ENCODE results near the gene MFSD12.
"Not testable (repeated sequence)": the region's sequence is repeated elsewhere in the genome, so short reads cannot be mapped to it uniquely, and the experiment has no call there.

Gene MFSD12

DNA sequence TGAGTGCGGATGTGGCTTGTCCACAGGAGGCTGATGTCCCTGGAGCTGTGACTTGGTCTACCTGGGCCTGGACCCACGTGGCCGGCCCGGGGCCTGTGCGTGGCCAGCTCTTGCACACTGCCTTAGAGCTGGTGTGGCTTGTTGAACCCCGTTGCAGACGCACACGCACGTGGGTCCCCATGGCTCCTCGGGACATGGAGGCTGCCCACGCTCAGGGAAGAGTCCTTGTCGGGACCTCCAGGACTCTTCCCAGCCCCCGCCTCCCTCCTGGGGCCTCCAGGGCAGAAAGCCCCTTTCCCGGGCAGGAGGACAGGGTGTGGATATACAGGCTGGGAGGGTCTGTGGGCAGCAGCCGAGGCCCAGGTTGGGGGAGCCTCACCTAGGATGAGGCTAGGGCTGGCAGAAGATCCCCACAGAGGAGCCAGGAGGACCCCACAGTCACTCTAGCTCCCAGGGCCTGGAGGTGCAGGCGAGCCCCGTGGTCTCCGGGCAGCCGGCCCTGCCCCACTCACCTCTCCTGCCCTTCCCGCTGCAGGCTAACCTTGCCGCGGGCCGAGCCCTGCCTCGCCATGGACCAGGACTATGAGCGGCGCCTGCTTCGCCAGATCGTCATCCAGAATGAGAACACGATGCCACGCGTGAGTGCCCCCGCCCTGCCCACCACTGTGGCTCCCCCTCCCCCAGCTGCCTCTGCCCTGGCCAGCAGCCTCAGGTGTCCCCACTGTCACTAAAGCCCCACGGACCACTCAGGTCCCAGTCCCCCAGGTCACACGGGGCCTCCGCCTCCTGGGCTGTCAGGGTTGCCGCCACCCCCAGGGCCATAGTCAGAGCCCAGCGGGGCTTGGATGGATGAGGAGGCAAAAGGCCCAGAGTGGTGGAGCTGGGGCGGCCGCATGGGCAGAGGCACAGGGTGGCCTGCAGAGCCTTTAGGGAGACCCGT is 34.7 kb downstream of the MFSD12 start:
- DNase-seq (ENCODE audit: low spot score) = no peak

DNA sequence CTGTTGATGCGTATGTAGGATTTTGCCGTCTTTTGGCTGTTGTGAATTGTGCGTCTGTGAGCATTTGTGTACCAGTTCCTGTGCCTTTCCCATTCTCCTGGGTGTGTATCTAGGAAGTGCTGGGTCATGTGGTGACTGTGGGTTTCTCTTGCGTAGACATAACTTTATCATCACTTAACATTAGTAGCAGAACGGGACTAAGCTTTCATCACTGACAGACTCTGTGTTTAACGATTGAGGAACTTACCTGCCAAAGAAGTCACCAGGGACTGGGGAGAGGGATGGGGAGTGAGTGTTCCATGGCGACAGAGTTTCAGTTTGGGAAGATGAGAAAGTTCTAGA is 36.3 kb downstream of the MFSD12 start:
- no peak for DNase-seq (ENCODE audit: low spot score)

DNA sequence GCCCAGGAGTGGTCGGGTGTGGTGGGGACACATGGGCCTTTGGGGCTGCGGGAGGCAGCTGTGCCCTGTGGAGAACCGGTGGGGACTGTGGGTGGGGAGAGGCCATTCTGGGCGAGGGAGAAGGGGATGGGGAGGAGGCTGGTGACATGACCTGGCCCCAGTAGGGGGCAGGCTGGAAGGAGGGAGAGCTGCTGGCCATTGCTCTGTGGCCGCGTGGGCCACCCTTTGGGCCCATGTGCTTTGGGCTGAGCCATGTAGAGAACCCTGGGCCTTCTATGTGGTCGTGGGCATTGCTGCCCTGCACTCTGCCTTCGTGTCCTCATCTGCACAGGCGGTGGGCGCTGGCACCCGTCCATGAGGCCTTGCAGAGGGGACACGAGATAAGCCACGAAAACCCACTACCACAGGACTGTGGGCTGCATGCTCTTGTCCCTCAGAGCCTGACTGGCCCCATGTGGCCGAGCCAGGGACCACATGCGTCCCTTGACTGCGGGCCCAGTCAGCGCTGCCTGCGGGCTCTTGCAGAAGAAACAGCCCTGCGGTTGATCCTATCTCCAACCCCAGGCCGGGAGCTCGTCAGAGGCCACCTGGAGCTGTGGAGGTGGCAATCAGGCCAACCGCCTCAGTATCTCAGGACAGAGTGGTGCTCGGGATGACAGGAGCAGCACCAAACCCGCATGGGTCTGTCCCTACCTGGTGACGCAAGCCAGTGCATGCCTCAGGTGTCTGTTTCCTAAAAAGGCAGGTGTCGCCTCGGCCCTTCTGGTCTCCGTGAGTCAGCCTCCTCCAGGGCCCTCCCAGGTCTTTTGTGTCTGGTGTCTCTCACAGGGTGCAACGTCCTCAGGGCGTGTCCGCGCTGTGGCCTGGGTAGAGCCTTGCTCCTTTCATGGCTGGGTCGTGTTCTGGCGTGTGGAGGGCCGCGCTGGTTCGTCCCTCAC is 37.0 kb downstream of the MFSD12 start:
- no peak for DNase-seq (ENCODE audit: low spot score)

DNA sequence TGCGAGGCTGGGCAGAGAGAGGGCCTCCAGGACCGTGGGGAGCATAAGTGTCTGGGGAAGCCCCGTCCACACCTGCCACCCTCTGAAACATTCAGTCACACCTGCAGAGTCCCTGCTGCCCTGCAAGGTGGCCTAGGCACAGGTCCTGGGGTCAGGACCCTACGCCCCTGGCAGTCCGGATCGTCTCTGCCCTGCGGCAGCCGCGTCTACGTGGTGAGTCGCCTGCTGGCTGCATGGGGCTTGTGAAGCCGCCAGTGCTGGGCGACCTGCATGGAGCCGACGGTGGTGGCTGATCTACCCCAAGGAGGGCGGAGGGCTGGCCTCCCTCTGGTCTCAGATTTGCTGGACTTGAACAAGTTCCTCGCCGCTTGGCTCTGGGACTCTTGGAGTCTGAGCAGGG is 38.3 kb downstream of the MFSD12 start:
- no peak for DNase-seq (ENCODE audit: low spot score)

DNA sequence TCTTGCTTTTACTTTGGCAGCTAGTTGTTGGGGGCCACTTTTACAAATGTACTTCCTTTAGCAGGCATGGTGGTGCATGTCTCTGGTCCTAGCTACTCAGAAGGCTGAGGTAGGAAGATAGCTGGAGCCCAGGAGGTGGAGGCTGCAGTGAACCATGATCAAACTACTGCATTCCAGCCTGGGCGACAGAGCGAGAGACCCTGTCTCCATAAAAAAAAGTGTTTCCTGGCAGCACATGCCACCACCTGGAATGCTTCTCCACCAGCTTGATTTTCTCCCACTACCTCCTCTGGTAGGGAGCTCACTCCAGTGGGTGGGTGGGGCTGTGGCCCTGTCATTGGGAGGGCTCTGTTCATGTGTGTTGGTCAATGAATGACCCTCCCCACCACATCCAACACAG is 38.7 kb downstream of the MFSD12 start:
- DNase-seq (ENCODE audit: low spot score) = no peak

DNA sequence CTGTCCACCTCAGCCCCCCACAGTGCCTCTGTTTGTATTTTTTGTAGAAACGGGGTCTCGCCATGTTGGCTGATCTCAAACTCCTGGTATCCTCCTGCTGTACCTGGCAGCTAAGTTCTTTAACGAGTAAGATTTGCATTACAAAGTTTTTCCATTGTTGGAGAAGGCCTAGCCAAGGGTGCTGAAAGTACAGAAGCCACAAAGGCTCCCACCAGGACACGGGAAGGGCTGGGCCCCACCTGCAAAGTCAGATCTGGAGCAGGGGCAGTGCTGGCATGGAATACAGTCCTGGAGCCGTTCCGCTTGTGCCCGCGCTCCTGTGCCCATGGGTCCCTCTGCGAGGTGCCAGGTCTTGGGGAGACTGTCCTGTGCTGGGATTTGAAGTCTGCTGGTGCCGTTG is 39.1 kb downstream of the MFSD12 start:
- no peak for DNase-seq (ENCODE audit: low spot score)

DNA sequence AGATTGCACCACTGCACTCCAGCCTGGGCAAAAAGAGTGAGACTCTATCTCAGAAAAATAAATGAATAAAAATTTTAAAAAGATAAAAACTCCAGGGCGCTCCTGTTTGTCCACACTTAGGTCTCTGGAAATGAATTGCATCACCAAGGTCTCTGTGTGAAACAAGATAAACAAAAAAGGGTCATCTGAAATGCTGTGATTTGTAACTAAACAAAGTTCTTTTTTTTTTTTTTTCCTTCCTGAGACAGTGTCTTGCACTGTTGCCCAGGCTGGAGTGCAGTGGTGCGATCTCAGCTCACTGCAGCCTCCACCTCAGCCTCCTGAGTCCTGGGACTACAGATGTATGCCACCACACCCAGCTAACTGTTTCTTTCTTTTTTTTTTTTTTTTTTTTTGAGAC is 39.7 kb downstream of the MFSD12 start:
- no peak for DNase-seq (ENCODE audit: low spot score)

DNA sequence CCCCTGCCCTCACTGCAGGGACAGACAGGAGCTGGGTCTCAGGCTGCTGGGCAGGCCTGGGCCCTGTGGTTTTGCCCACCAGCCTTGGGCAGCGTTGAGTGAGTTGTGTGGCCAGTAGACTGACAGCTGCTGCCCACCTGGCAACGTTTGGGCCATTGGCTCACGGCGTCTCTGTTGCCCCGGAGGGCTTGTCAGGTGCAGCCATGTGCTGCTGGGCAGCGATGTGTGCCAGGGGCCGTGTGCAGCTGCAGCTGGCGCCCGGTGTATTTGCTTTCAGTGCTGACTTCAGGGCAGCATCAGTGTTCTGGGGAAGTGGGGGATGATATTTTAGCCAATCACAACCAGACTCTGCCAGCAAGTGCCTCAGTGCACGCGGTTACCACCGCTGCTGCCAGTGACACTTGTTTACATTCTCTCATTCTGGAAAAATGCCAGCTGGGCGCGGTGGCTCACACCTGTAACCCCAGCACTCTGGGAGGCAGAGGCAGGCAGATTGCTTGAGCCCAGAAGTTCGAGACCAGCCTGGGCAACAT is 40.6 kb downstream of the MFSD12 start:
- DNase-seq (ENCODE audit: low spot score) = no peak

DNA sequence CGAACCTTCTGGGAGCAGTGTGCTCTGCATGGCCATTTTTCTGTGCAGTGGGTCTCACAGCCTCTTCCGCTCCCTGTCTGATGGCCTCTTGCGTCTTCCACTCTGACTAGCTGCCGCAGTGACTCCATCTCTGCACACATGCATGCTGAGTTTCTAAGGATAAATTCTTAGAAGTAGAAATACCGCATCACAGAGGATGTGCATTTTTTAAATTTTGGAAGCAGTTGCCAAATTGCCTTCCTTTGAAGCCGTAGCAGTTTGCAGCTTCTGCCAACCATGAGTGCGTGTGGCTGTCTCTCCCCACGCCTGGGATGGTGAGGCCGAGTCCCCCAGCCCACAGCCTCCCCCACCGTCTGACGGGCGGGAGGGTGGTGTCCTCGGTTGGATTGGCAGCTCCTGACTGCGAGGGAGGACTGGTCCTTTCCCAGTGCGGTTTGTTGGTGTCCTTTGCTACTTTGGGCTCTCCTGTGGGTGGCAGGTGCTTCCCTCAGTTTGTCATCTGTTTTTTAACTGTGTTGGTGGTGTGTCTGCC is 41.4 kb downstream of the MFSD12 start:
- no peak for DNase-seq (ENCODE audit: low spot score)

DNA sequence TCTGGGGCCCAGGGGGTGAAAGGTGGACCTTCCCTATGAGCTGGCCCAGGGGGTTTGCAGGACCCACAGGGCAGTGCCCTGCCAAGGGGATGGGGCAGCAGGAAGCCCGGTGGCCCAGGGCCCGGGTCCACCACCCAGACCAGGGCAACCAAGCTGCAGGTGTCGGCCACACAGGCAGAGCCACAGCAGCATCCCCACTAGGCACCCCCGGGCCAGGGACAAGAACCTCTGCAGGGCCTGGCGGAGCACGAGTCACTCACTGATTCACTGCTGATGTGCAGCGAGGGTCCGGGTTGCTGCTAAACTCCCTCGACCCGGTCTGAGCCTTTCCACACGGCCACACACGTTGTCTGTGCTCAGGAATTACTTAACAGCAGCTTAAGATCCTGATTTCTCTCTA is 42.5 kb downstream of the MFSD12 start:
- DNase-seq (ENCODE audit: low spot score) = no peak

DNA sequence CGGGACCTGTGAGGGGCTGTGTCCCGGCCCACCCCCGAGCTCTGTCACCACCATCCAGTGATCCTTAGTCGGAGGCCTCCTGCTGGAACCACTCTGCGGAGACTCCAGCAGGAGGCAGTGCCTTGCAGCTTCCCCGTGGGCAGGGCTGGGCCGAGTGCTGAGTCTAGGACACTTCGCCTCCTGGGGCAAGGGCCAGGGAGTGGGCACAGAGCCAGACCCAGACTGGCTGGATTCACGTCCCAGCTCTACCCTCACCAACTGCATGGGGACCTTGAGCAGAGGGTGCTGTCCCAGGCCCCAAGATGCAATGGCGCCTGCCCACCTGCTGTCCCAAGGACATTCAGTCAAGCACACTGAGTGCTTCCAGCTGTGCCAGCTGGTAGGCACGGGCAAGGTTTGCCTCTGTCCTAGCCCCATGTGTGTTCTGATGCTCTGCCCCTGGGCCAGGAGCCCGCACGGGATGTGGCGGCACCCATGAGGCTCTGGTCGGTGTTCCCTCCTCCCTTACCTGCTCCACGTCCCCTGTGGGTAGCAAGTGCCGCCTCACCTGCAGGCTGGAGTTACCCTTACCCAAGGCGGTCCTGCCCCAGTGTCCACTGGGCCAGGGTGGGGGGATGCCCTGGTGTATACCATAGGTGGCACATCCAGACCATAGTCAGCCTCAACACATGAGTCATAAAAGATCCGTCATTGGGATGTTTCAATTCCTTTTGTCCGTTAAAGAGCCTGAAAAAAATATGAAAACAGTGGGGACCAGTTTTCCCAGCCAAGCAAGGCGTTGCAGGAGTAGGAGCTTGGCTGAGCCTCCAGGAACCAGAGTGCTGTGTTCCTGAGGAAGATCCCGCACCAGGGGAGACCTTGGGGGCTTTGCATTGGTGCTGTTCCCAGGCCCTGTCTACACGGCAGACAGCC is 43.9 kb downstream of the MFSD12 start:
- DNase-seq (ENCODE audit: low spot score) = no peak

DNA sequence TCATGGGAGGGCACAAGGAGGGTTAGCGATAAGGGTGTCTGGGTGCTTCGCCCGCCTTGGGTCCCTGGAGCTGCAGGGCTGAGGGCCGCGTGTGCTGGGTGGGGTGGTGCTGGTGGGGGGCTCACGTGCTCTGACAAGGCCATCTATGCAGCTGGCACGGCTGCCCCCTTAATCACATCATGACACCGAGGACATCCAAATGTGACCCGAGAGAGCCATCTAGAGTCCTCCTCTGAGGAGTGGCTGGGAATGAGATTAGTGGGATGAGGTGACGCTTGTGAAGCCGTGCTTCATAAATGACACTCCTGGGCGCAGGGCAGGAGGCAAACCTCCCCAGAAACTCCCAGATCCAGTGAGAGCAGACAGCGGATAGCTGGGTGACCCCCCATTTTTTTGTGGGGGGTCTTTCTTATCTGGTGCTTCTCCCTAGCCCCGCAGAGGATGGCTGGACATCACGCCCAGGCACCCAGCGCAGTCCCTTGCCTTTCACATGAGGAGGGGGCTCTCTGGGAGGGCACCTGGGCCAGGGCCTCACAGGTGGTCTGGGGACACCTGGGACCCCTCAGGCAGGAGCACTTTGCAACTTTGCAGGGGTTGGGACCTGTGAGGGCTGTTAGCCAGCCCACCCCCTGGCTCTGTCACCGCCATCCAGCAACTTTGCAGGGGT is 44.7 kb downstream of the MFSD12 start:
- DNase-seq (ENCODE audit: low spot score) = no peak

DNA sequence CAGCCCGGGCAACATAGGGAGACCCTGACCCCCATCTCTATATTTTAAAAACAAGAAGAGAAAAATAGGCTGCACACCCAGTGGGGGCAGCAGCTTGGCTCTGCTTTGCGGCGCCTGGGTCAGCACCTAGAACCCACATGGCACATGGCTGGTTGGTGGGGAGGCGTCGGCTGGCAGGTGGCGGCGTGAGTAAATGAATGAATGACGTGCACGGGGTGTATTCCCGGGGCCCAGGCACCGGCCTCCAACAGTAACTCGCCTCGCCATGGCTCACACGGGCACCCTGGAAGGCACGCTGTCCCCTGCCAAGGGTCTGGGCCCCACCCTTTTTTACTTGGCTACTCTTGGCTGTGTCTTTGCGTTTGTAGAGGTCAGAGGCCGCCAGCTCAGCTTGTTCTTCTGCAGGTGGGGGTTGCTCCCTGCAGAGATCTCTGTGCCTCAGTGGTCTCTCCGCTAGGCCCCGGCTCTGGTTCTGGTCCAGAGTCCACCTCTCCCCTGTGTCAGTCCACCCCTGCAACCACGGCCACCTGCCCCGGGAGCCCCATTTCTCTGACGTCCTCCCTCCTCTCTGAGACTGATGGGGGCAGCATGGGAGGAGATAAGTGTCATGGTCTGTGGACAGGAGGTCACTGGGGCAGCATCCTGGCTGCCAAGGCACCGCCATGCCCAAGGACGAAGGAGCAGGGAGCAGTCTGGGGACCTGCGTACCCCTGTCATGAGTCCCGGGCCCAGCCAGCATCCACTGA is 45.7 kb downstream of the MFSD12 start:
- DNase-seq (ENCODE audit: low spot score) = no peak

DNA sequence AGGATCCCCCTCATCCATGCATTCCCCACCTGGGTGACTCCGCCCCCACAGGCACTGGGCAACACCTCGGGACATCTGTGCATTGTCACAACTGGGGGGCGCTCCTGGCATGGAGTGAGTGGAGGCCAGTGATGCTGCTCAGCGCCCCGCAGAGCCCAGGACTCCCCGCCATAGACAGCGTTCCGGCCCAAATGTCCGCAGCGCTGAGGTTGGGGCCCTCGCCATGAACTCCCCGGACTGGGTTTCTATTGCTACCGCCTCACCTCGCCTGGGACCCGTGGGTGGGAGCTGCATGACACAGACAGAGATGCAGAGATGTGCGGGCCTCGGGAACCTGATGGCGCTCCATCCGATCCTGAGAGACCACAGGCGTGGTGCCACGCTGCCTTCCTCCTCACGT is 46.7 kb downstream of the MFSD12 start:
- no peak for DNase-seq (ENCODE audit: low spot score)

DNA sequence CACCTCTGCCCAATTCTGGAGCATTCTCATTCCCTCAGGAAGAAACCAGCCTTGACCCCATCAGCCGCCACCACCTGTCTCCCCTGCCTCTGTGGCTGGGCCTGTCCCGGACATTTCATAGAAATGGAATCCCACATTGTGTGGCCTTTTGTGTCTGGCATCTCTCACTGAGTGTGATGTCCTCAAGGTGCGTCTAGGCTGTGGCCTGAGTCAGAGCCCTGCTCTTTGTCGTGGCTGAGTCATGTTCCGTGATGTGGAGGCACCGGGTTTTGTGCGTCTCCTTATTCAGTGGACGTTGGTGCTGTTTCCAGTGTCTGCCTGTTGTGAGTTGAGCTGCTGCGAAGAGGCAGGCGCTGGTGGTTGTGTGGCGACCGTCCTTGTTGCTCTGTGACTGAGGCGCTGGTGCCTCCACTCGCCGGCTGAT is 47.8 kb downstream of the MFSD12 start:
- no peak for DNase-seq (ENCODE audit: low spot score)

DNA sequence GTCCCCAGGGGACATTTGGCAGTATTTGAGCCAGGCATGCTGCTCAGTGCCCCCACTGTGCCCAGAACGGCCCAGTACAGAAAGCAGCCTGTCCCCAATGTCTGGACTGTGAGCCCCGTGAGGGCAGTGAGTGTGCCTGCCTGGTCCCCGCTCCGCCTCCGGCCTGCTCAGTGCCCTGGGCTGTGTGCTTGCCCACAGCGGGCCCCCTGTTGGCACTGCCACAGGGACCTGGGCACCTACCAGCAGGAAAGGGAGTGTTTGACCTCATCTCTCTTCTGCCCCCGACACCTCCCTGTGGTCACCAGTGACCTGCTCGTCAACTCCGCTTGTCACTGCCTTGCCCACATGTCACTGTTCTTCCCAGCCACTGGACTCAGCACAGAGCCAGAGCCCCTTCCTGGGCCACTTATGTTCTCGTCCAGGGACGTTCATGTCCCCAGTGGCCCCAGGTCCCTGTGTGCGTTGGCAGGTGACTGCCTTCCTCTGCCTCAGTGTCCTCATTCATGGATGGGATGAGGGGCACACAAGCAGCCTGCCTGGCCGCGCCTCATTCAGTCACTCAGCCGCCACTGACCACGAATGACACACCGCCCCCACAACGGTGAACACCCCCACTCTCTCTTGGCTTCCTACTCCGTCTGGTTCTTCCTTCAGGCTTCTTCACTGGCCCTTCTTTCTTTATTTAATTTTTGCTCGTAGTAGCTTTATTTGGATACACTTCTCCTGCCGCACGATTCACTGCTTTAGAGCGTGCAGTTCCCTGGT is 48.4 kb downstream of the MFSD12 start:
- no peak for DNase-seq (ENCODE audit: low spot score)

DNA sequence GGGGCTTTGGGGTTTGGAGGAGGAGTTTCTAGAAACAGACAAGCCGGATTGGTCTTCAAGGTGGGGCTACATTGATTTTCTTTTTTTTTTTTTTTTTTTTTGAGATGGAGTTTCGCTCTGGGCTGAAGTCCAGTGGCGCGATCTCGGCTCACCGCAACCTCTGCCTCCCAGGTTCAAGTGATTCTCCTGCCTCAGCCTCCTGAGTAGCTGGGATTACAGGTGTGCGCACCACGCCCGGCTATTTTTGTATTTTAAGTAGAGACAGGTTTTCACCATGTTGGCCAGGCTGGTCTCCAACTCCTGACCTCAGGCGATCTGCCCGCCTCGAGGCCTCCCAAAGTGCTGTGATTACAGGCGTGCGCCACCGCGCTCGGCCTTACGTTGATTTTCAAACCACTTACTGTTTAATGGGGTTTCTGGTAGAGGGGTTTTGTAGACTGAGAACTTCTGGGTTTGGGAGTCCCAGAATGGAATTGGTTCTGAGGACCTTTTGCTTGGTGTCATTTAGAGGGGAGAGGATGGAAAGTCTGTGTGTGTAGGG is 49.2 kb downstream of the MFSD12 start:
- not testable (repeated sequence) for DNase-seq (ENCODE audit: low spot score)

DNA sequence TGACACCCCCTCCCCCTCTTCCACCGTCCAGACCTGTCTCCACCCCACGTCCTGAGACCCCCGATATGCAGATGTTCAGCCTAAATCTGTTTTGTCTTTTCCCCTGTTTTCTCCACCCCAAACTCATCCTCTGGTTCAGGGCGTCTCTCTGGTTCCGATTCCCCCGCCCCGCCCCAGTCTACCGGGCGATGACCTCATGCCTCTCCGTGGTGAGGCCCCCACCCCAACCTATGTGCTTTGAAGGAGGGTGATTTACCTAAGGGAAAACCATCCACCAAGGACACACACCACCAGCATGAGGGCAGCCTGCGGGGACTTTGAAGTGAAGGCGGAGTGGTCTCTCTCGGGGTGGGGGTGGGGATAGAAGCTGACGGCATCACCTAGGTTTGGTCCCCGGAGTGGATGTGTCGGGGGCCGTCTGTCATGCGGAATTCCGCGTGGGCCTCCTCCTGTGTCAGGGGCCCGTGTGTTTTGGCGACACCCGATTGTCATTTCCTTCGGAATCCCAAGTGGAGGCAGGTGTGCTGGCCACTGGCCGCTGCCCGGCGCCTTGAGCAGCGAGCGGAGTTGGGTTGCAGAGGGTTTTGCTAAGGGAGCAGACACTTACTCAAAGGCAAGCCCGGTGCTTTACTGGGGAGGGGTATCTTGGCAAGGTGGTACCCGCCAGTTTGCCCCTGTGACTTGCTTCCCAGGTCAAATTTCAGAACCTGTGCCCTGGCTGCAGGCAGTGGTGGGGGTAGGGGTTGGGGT is 49.8 kb downstream of the MFSD12 start:
- DNase-seq (ENCODE audit: low spot score) = no peak

Data from putamen (tissue), 1 donor.